ENCODE measurements around the gene FGF14. TPM values are rescaled to one million over a fixed set of nuclear protein-coding genes. Genes with fewer than 3 reads are reported as not detected.

FGF14 gene
- total RNA-seq, 1 experiment from 2014 or later: not detected

DNA sequence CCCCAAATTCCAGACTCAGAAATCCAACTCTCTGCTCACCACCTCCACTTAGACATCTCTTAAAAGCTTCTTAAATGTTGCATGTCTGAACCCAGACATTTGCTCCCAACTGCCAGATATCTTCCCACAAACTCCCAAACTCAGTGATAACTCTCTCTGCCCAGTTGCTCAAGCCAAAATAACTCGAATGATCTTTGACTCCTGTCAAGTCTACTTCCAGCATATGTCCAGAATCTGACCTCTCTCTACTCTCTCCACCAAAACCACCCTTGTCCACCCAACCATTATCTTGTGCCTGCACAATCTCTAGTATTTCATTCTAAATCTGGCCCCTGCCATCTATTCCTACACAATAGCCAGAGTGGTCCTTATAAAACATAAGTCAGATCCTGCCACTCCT, 99.3 kb downstream of the FGF14 start:
- POLR2A ChIA-PET (ENCODE audit: unreplicated experiment): no interaction called here

DNA sequence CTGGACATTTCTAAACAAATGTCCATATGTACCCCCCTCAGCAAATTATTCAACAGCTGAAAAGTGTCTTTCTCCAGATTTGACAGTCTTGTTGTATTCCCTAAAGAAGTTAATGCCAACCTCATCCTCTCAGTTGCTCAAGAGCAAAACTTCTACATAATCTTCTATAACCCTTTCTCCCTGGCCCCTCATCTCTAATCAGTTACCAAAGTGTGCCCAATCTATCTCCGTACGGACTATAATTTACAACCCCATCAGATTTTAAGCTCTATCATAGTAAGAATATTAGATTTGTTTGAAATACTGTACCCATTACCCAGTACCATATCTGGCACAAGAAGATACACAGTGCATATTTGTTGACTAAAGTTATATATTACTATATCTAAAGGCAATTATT, 101.5 kb downstream of the FGF14 start:
- Histone ChIP-seq H3K9ac (ENCODE audit: low read length) (no peak overlapping the region), H3K36me3 (ENCODE audit: low read depth, low read length) (no peaks in the 10 kb centered on the region), H3K9me2 (replicated peaks; ENCODE audit: low read length) (no peaks in the 10 kb centered on the region), H3K27me3 (ENCODE audit: low read length) (peaks cover 50% of the 10 kb centered on the region), H3K79me2 (ENCODE audit: low read length) (no peaks in the 10 kb centered on the region), H2AFZ (ENCODE audit: low read length) (no peak overlapping the region), H3K9me3 (ENCODE audit: low read length) (no peaks in the 10 kb centered on the region), H3K27ac (ENCODE audit: low read length) (no peak overlapping the region), H3F3A (ENCODE audit: low read length, unreplicated experiment) (no peaks in the 10 kb centered on the region), H3K4me2 (ENCODE audit: low read length) (no peak overlapping the region), H3K4me3 (ENCODE audit: low read length) (no peak overlapping the region), H3K4me1 (ENCODE audit: insufficient read depth, low read length) (no peaks in the 10 kb centered on the region), H4K20me1 (ENCODE audit: low read length) (no peaks in the 10 kb centered on the region)
- TF ChIP-seq EZH2phosphoT487 (IDR thresholded peaks at IDR 0.05; ENCODE audit: borderline replicate concordance, low read length) (no peak), EZH2 (IDR thresholded peaks at IDR 0.05; ENCODE audit: low read length, unreplicated experiment) (no peak)
- TF ChIP-seq, protein P1, sequence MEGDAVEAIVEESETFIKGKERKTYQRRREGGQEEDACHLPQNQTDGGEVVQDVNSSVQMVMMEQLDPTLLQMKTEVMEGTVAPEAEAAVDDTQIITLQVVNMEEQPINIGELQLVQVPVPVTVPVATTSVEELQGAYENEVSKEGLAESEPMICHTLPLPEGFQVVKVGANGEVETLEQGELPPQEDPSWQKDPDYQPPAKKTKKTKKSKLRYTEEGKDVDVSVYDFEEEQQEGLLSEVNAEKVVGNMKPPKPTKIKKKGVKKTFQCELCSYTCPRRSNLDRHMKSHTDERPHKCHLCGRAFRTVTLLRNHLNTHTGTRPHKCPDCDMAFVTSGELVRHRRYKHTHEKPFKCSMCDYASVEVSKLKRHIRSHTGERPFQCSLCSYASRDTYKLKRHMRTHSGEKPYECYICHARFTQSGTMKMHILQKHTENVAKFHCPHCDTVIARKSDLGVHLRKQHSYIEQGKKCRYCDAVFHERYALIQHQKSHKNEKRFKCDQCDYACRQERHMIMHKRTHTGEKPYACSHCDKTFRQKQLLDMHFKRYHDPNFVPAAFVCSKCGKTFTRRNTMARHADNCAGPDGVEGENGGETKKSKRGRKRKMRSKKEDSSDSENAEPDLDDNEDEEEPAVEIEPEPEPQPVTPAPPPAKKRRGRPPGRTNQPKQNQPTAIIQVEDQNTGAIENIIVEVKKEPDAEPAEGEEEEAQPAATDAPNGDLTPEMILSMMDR (conservative IDR thresholded peaks at IDR 0.05; ENCODE audit: low read depth, low read length): no peak
- ATAC-seq (no peak), DNase-seq (no peak)
- CTCF ChIA-PET: no interaction called here
- BruUV-seq (replicated peaks): no TSS peak
- intact Hi-C loops (cut with micrococcal nuclease): no loop called here
- POLR2A ChIA-PET (ENCODE audit: unreplicated experiment): no interaction called here

More for the DNA sequence above, 99.3 kb downstream of the FGF14 start:
- CTCF ChIA-PET: no interaction called here
- no TSS peak for BruUV-seq (replicated peaks)
- intact Hi-C loops (cut with micrococcal nuclease): no loop called here
- H2AFZ ChIP-seq (ENCODE audit: low read length): no peak overlapping the region
- no peak overlapping the region for H3K4me3 ChIP-seq (ENCODE audit: low read length)
- H3K36me3 ChIP-seq (ENCODE audit: low read depth, low read length): no peaks in the 10 kb centered on the region
- no peaks in the 10 kb centered on the region for H3K79me2 ChIP-seq (ENCODE audit: low read length)
- no peak overlapping the region for H3K27ac ChIP-seq (ENCODE audit: low read length)
- no peak overlapping the region for H3K9ac ChIP-seq (ENCODE audit: low read length)
- H3K9me2 ChIP-seq (replicated peaks; ENCODE audit: low read length): no peaks in the 10 kb centered on the region
- H4K20me1 ChIP-seq (ENCODE audit: low read length): no peaks in the 10 kb centered on the region
- no peak for ATAC-seq
- DNase-seq: no peak
- H3K27me3 ChIP-seq (ENCODE audit: low read length): peaks cover 30% of the 10 kb centered on the region
- H3F3A ChIP-seq (ENCODE audit: low read length, unreplicated experiment): no peaks in the 10 kb centered on the region
- no peaks in the 10 kb centered on the region for H3K9me3 ChIP-seq (ENCODE audit: low read length)
- no peak overlapping the region for H3K4me2 ChIP-seq (ENCODE audit: low read length)
- H3K4me1 ChIP-seq (ENCODE audit: insufficient read depth, low read length): no peaks in the 10 kb centered on the region
- no peak for TF ChIP-seq EZH2 (IDR thresholded peaks at IDR 0.05; ENCODE audit: low read length, unreplicated experiment)
- TF ChIP-seq, protein P1 (conservative IDR thresholded peaks at IDR 0.05; ENCODE audit: low read depth, low read length): no peak
- TF ChIP-seq EZH2phosphoT487 (IDR thresholded peaks at IDR 0.05; ENCODE audit: borderline replicate concordance, low read length): no peak

- intact Hi-C loops (cut with micrococcal nuclease): no loop called here
- Histone ChIP-seq H3K4me1 (ENCODE audit: insufficient read depth, low read length) (no peaks in the 10 kb centered on the region), H3K36me3 (ENCODE audit: low read depth, low read length) (no peaks in the 10 kb centered on the region), H3K27me3 (ENCODE audit: low read length) (peaks cover 59% of the 10 kb centered on the region), H3K9me3 (ENCODE audit: low read length) (no peaks in the 10 kb centered on the region), H3K9ac (ENCODE audit: low read length) (no peak overlapping the region), H3K4me3 (ENCODE audit: low read length) (no peak overlapping the region), H2AFZ (ENCODE audit: low read length) (no peak overlapping the region), H3K4me2 (ENCODE audit: low read length) (no peak overlapping the region), H3K27ac (ENCODE audit: low read length) (no peak overlapping the region), H4K20me1 (ENCODE audit: low read length) (no peaks in the 10 kb centered on the region), H3F3A (ENCODE audit: low read length, unreplicated experiment) (no peaks in the 10 kb centered on the region), H3K79me2 (ENCODE audit: low read length) (no peaks in the 10 kb centered on the region), H3K9me2 (replicated peaks; ENCODE audit: low read length) (no peaks in the 10 kb centered on the region)
- BruUV-seq (replicated peaks): no TSS peak
- TF ChIP-seq EZH2phosphoT487 (IDR thresholded peaks at IDR 0.05; ENCODE audit: borderline replicate concordance, low read length) (no peak), EZH2 (IDR thresholded peaks at IDR 0.05; ENCODE audit: low read length, unreplicated experiment) (no peak)
- TF ChIP-seq, protein P1 (conservative IDR thresholded peaks at IDR 0.05; ENCODE audit: low read depth, low read length): no peak
- POLR2A ChIA-PET (ENCODE audit: unreplicated experiment): no interaction called here
- CTCF ChIA-PET: no interaction called here
- DNase-seq (no peak), ATAC-seq (no peak)
Observed at GRCh38 chr13:102299366-102299765, 102.5 kb downstream of the FGF14 start.

Data from PC-3 (cell line).